Stomach (tissue), 9 donors: ENCODE data around the gene TAX1BP1. TPM values are rescaled to one million over a fixed set of nuclear protein-coding genes. Genes with fewer than 3 reads are reported as not detected.

Experiments
- DNase-seq, 2 donors: peaks; one replicate each; pipeline versions ENCODE4 v3.0.0 to v3.0.0-alpha.2; 2013 to 2019
- H3K27ac ChIP-seq, 5 donors: fragments of 200-600 bp in 4 of 5; sonication (generic) in 4 of 5; one replicate each; pipeline ENCODE4 v1.5.1; 2013 to 2019; ENCODE audit warnings: mild to moderate bottlenecking in 1 of 5, moderate library complexity in 1 of 5
- H3K27me3 ChIP-seq, 3 donors: fragments of 200-600 bp; sonication (generic); one replicate each; pipeline ENCODE4 v1.5.1; 2017 to 2019; ENCODE audit warnings: mixed run types in 1 of 3
- H3K36me3 ChIP-seq, 4 donors: fragments of 200-600 bp; sonication (generic); 1 replicate in 3 of 4; 2 replicates in 1 of 4; pipeline ENCODE4 v1.5.1; 2016 to 2019
- H3K4me1 ChIP-seq, 4 donors: fragments of 200-600 bp; sonication (generic); one replicate each; pipeline ENCODE4 v1.5.1; 2016 to 2019
- H3K4me3 ChIP-seq, 4 donors: fragments of 200-600 bp; sonication (generic) in 3 of 4; one replicate each; pipeline ENCODE4 v1.5.1; 2016 to 2019; ENCODE audit warnings: mild to moderate bottlenecking in 1 of 4
- H3K9me3 ChIP-seq, 4 donors: fragments of 200-600 bp; sonication (generic); one replicate each; pipeline ENCODE4 v1.5.1; 2016 to 2019
- EP300 ChIP-seq: sonication (generic); formaldehyde crosslinking; IDR thresholded peaks from one replicate; pipeline ENCODE4 v1.6.1; 2017; ENCODE audit warnings: antibody characterized with exemption
- POLR2A ChIP-seq, 4 donors: fragments of 450-650 bp; IDR thresholded peaks; one replicate each; pipeline ENCODE4 v1.6.1; 2016; ENCODE audit warnings: antibody characterized with exemption in 4 of 4, control low read depth in 2 of 4, mild to moderate bottlenecking in 1 of 4, moderate library complexity in 1 of 4
- POLR2AphosphoS5 ChIP-seq, 3 donors: sonication (generic); formaldehyde crosslinking; IDR thresholded peaks; one replicate each; pipeline ENCODE4 v1.6.1; 2016; ENCODE audit warnings: antibody characterized with exemption in 3 of 3
- WGBS, 5 donors: extraction: QIAGEN DNeasy Blood & Tissue Kit in 3 of 5; methylation state at CpG; one replicate each; pipeline versions ENCODE4 v1.1.5 to v1.1.7; 2013 to 2018; 5-methylcytosine and 5-hydroxymethylcytosine counted together
- intact Hi-C: fragments of 100-400 bp; cut with DNase I; formaldehyde crosslinking; loops from one replicate; pipeline ENCODE4 v1.15.1; 2023; ENCODE audit warnings: low total_unique reads
- polyA plus RNA-seq, 3 donors: library from polyadenylated mRNA; stranded (reverse); fragments of 200-250 nt; gene quantifications; one replicate each; pipeline ENCODE4 v1.2.3, GENCODE V29; 2013
- total RNA-seq, 5 donors: library from RNA; depleted of rRNA; stranded (reverse); fragments of >200 nt; gene quantifications; one replicate each; pipeline versions ENCODE4 v1.1.0 to v1.2.3, GENCODE V29; 2014 to 2016
- TF ChIP-seq, protein P1 (sequence below), 7 experiments: fragments of 450-650 bp in 4 of 7; fragments of 200-600 bp in 3 of 7; sonication (generic) in 3 of 7; IDR thresholded peaks; one replicate each; pipeline ENCODE4 v1.5.1; 2016 to 2019; ENCODE audit warnings: antibody characterized with exemption in 7 of 7, control low read depth in 2 of 7, mild to moderate bottlenecking in 1 of 7
- donor health status: healthy with polysubstance abuse.
- donor health status: Bipolar disorder and iron deficiency.
- donor health status: healthy.

The TAX1BP1 gene
- total and polyA plus RNA-seq, 8 donors, result 43.4 to 199 (median 71.0) TPM

DNA sequence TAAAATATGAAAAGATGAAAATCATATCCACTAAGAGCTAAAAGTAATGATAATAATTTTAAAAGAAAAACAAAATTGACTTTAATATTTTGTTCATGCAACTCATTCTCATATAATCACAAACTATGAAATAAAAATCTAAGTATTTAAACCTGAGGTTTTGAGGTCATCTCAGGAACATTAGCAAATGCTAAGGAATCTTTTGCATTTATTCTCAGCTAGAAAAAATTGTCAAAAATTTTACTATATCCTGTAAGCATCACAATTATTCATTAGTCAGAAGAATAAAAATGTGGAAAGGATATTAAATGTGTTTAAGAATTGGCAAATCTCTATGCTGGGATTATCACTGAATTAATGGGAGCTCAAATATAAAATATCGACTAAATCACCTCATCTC lies 36.8 kb upstream of the TAX1BP1 start:
- Histone ChIP-seq H3K27me3 (peaks cover 0 to 4% (median 0%) of the 10 kb centered on the region in 3 donors), H3K4me1 (peaks cover 0 to 4% (median 0%) of the 10 kb centered on the region in 4 donors), H3K9me3 (no peaks in the 10 kb centered on the region), H3K36me3 (no peaks in the 10 kb centered on the region), H3K4me3 (no peak overlapping the region), H3K27ac (no peak overlapping the region)
- WGBS, 5 donors, result 89 to 100% (median 97%) methylated on average over 1 of the region's 1 CpG
- no peak for DNase-seq
- intact Hi-C loops, result no loop called here
- TF ChIP-seq, protein P1, sequence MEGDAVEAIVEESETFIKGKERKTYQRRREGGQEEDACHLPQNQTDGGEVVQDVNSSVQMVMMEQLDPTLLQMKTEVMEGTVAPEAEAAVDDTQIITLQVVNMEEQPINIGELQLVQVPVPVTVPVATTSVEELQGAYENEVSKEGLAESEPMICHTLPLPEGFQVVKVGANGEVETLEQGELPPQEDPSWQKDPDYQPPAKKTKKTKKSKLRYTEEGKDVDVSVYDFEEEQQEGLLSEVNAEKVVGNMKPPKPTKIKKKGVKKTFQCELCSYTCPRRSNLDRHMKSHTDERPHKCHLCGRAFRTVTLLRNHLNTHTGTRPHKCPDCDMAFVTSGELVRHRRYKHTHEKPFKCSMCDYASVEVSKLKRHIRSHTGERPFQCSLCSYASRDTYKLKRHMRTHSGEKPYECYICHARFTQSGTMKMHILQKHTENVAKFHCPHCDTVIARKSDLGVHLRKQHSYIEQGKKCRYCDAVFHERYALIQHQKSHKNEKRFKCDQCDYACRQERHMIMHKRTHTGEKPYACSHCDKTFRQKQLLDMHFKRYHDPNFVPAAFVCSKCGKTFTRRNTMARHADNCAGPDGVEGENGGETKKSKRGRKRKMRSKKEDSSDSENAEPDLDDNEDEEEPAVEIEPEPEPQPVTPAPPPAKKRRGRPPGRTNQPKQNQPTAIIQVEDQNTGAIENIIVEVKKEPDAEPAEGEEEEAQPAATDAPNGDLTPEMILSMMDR (IDR thresholded peaks at IDR 0.05), result no peak
- TF ChIP-seq POLR2A (IDR thresholded peaks at IDR 0.05) (no peak), EP300 (no peak), POLR2AphosphoS5 (IDR thresholded peaks at IDR 0.05) (no peak)

DNA sequence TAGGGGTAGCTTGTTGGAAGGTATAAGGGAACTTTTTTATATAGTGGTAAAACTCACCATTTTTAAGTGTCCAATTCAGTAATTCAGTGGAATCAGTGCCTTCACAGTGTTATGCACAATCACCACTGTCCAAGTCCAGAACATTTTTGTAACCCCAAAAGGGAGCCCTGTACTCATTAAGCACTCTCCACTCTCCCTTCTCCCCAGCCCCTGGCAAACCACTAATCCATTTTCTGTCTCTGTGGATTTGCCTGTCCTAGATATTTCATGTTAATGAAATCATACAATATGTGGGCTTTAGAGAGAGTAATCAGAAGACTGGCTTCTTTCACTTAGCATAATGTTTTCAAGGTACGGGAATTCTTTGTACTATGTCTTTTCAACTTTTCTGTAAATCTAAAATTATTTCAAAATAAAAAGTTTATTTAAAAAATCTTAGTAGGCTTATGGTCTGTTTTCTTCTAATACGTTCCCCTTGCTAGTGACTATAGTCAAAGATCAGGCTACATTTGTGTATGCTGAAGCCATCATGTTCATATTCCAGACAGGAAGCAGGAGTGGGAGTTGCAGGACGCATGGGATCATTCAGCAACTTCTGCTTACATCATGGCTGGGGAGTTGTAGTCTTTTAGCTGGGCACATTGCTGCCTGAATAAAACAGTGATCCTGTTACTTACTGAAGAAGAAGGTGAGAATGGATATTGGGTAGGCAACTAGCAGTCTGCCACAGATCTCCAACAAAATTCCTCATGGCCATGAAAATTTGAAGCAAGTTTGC lies 35.4 kb upstream of the TAX1BP1 start:
- no peak overlapping the region for H3K4me3 ChIP-seq
- H3K4me1 ChIP-seq, result peaks cover 0 to 5% (median 2%) of the 10 kb centered on the region in 4 donors
- H3K27me3 ChIP-seq, result peaks cover 0 to 4% (median 0%) of the 10 kb centered on the region in 3 donors
- intact Hi-C loops, result no loop called here
- TF ChIP-seq POLR2A (IDR thresholded peaks at IDR 0.05) (no peak), POLR2AphosphoS5 (IDR thresholded peaks at IDR 0.05) (no peak), EP300 (no peak)
- TF ChIP-seq, protein P1 (IDR thresholded peaks at IDR 0.05), result no peak
- WGBS, 5 donors, result 73 to 86% (median 84%) methylated on average over 3 of the region's 3 CpGs
- H3K27ac ChIP-seq, result no peak overlapping the region
- peak in 1 of 2 donors; percentile 21 for DNase-seq
- H3K9me3 ChIP-seq, result no peaks in the 10 kb centered on the region
- H3K36me3 ChIP-seq, result no peaks in the 10 kb centered on the region

DNA sequence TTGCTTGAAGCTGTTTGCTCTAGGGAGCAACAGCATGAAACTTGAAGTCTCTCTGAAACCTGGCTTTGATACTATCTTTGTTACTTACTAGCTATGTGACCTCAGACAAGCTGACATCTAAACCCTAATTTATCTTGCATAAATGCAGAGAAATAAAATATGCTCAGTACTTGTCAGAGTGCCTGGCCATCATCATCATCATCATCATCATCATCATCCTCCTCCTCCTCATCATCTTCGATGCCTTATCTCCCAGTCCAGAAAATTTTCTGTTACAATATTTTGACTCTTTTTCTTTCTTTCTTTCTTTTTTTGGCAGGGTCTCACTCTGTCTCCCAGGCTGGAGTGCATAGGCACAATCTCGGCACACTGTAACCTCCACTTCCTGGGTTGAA lies 34.8 kb upstream of the TAX1BP1 start:
- H3K36me3 ChIP-seq, result no peaks in the 10 kb centered on the region
- no peak overlapping the region for H3K4me3 ChIP-seq
- H3K9me3 ChIP-seq, result no peaks in the 10 kb centered on the region
- WGBS, 5 donors, result 85 to 98% (median 92%) methylated on average over 2 of the region's 2 CpGs
- DNase-seq, result no peak
- peaks cover 0 to 9% (median 3%) of the 10 kb centered on the region in 4 donors for H3K4me1 ChIP-seq
- H3K27ac ChIP-seq, result no peak overlapping the region
- peaks cover 0 to 4% (median 0%) of the 10 kb centered on the region in 3 donors for H3K27me3 ChIP-seq
- intact Hi-C loops, result no loop called here
- TF ChIP-seq POLR2AphosphoS5 (IDR thresholded peaks at IDR 0.05) (no peak), POLR2A (IDR thresholded peaks at IDR 0.05) (no peak)
- TF ChIP-seq, protein P1 (IDR thresholded peaks at IDR 0.05), result no peak

DNA sequence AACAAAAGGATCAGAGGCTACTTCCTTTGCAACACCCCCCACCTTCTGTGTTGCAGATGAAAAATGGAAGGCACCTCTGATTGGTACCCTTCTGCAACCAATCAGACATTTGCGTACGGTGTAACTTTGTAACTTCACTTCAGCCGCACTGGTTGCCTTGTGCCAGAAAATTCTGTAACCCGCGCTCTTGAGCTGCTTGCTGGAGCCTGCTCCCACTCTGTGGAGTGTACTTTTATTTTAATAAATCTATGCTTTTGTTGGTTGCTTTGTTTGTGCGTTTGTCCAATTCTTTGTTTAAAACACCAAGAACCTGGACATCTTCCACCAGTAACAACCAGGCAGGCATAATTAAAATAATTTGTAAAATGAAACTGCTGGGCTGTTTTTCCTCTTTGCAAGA lies 31.5 kb upstream of the TAX1BP1 start:
- no peak for TF ChIP-seq EP300
- WGBS, 5 donors, result 92 to 97% (median 97%) methylated on average over 6 of the region's 6 CpGs

More for the DNA sequence above, 31.5 kb upstream of the TAX1BP1 start:
- Histone ChIP-seq H3K9me3 (no peaks in the 10 kb centered on the region), H3K4me1 (peaks cover 0 to 10% (median 3%) of the 10 kb centered on the region in 4 donors), H3K4me3 (no peak overlapping the region), H3K27me3 (no peaks in the 10 kb centered on the region), H3K36me3 (no peaks in the 10 kb centered on the region), H3K27ac (no peak overlapping the region)
- intact Hi-C loops, result no loop called here
- DNase-seq, result no peak
